Measurements from ENCODE around the gene AMPD3. TPM values are rescaled to one million over a fixed set of nuclear protein-coding genes. Genes with fewer than 3 reads are reported as not detected.

AMPD3 gene
- total and polyA plus RNA-seq, 2 of the 13 experiments (the other 11 are each of a cell fraction or from before 2014, with no cell fraction given), result 0.33 to 2.3 TPM

- BruUV-seq (replicated peaks), result no TSS peak
- Histone ChIP-seq H3K4me3 (replicated peaks in 1 of 3; ENCODE audit: insufficient read depth in 1 of 3, low read depth in 2 of 3, low read length in 3 of 3) (no peak overlapping the region), H3K27ac (ENCODE audit: extremely low read length, insufficient read depth, low read length) (no peak overlapping the region), H4K20me1 (ENCODE audit: insufficient read depth, low read length) (no peaks in the 10 kb centered on the region; the same call in 1 of the 2 replicates), H3K36me3 (replicated peaks in 1 of 2; ENCODE audit: control insufficient read depth in 1 of 2, insufficient read depth in 2 of 2, low read length in 2 of 2) (no peaks in the 10 kb centered on the region), H3K9ac (ENCODE audit: insufficient read depth, low read depth, low read length) (no peak overlapping the region), H3K4me1 (ENCODE audit: insufficient read depth, low read length) (no peaks in the 10 kb centered on the region), H3K4me2 (ENCODE audit: low read depth, low read length) (no peak overlapping the region), H3K27me3 (ENCODE audit: control insufficient read depth in 1 of 2, insufficient read depth in 2 of 2, low read length in 2 of 2) (no peaks in the 10 kb centered on the region), H3K9me3 (ENCODE audit: low read length) (no peaks in the 10 kb centered on the region), H3K79me2 (ENCODE audit: insufficient read depth, low read length) (no peaks in the 10 kb centered on the region), H2AFZ (ENCODE audit: low read length) (no peak overlapping the region)
- DNase-seq (ENCODE audit: low spot score) (no peak), FAIRE-seq (no peak), ATAC-seq (no peak)
- WGBS (ENCODE audit: low lambda C conversion rate), result 83% methylated on average over 7 of the region's 7 CpGs
- in situ Hi-C loops (cut with HindIII; ENCODE audit: extremely low pct_ligation_motif_present, low pct_unique_long_range_greater_than_20kb) (no loop called here), intact Hi-C loops (cut with micrococcal nuclease; ENCODE audit: unreplicated experiment) (no loop called here)
- TF ChIP-seq MNT (IDR thresholded peaks at IDR 0.05) (no peak), ZGPAT (CRISPR knock-in tag; IDR thresholded peaks at IDR 0.05) (no peak), ZNF136 (CRISPR knock-in tag; IDR thresholded peaks at IDR 0.05; ENCODE audit: low read depth) (no peak), ZNF460 (CRISPR knock-in tag; IDR thresholded peaks at IDR 0.05; ENCODE audit: borderline replicate concordance) (no peak), ZBTB38 (CRISPR knock-in tag; IDR thresholded peaks at IDR 0.05) (no peak)
- CTCF ChIA-PET (ENCODE audit: low intra/inter-chr PET ratio, low total read pairs), result no interaction called here
- POLR2A ChIA-PET, result no interaction called here
Observed at GRCh38 chr11:10498022-10498400, 42.9 kb downstream of the AMPD3 start.

Data from HepG2 (cell line).